Mesenchymal stem cell (in vitro differentiated cells and primary cell): ENCODE data around the gene HESX1.

Source experiments
- DNase-seq: peaks from one replicate; pipeline ENCODE4 v3.0.0-alpha.2; 2013
- H2AFZ ChIP-seq: one replicate; pipeline ENCODE4 v1.6.1; 2013; ENCODE audit warnings: low read depth, mild to moderate bottlenecking, control low read depth, inconsistent platforms, low read length, moderate library complexity
- H2AK5ac ChIP-seq: 2 replicates; pipeline ENCODE4 v1.6.1; 2013; ENCODE audit warnings: low read length, moderate library complexity, mild to moderate bottlenecking, inconsistent platforms; ENCODE audit not compliant: severe bottlenecking
- H2BK120ac ChIP-seq: one replicate; pipeline ENCODE4 v1.6.1; 2013; ENCODE audit warnings: low read depth, mild to moderate bottlenecking, inconsistent platforms, low read length, moderate library complexity
- H2BK12ac ChIP-seq, 2 experiments: one replicate each; pipeline ENCODE4 v1.6.1; 2013; ENCODE audit warnings: inconsistent platforms in 2 of 2, low read length in 2 of 2, mild to moderate bottlenecking in 2 of 2, moderate library complexity in 2 of 2, control low read depth in 1 of 2
- H2BK15ac ChIP-seq: one replicate; pipeline ENCODE4 v1.6.1; 2013; ENCODE audit warnings: mild to moderate bottlenecking, low read depth, inconsistent platforms; ENCODE audit not compliant: poor library complexity, severe bottlenecking
- H2BK5ac ChIP-seq: 2 replicates; pipeline ENCODE4 v1.6.1; 2013; ENCODE audit warnings: low read depth, mild to moderate bottlenecking, low read length, control low read depth, inconsistent platforms; ENCODE audit not compliant: poor library complexity, severe bottlenecking
- H3K14ac ChIP-seq, 2 experiments: one replicate each; pipeline ENCODE4 v1.6.1; 2013; ENCODE audit warnings: inconsistent platforms in 2 of 2, low read length in 2 of 2, control low read depth in 1 of 2, mild to moderate bottlenecking in 1 of 2, moderate library complexity in 1 of 2
- H3K18ac ChIP-seq, 2 experiments: one replicate each; pipeline ENCODE4 v1.6.1; 2013; ENCODE audit warnings: inconsistent platforms in 2 of 2, low read length in 2 of 2, control low read depth in 1 of 2, low read depth in 1 of 2, mild to moderate bottlenecking in 1 of 2
- H3K23ac ChIP-seq, 2 experiments: one replicate each; pipeline ENCODE4 v1.6.1; 2013; ENCODE audit warnings: inconsistent platforms in 2 of 2, low read length in 2 of 2, mild to moderate bottlenecking in 2 of 2, moderate library complexity in 2 of 2, control low read depth in 1 of 2
- H3K27ac ChIP-seq: 2 replicates; pipeline ENCODE4 v1.5.1; 2013; ENCODE audit warnings: mild to moderate bottlenecking, moderate library complexity, low read length, control low read depth, inconsistent platforms; ENCODE audit not compliant: poor library complexity, severe bottlenecking
- H3K27me3 ChIP-seq, 2 experiments: 2 replicates each; pipeline versions ENCODE4 v1.6.1 to v1.7.0; 2013; ENCODE audit warnings: low read length in 2 of 2, mild to moderate bottlenecking in 2 of 2, moderate library complexity in 2 of 2, control low read depth in 1 of 2, inconsistent platforms in 1 of 2; ENCODE audit not compliant: control insufficient read depth in 1 of 2, insufficient read depth in 1 of 2
- H3K36me3 ChIP-seq, 2 experiments: 2 replicates each; pipeline versions ENCODE4 v1.6.1 to v1.7.0; 2013; ENCODE audit warnings: low read length in 2 of 2, control low read depth in 1 of 2, inconsistent platforms in 1 of 2, low read depth in 1 of 2, mild to moderate bottlenecking in 1 of 2; ENCODE audit not compliant: insufficient read depth in 2 of 2, control insufficient read depth in 1 of 2
- H3K4ac ChIP-seq, 2 experiments: one replicate each; pipeline ENCODE4 v1.6.1; 2013; ENCODE audit warnings: inconsistent platforms in 2 of 2, low read length in 2 of 2, mild to moderate bottlenecking in 2 of 2, moderate library complexity in 2 of 2, control low read depth in 1 of 2, low read depth in 1 of 2
- H3K4me1 ChIP-seq: 2 replicates; pipeline ENCODE4 v1.6.1; 2013; ENCODE audit warnings: low read depth, low read length, control low read depth; ENCODE audit not compliant: control insufficient read depth, insufficient read depth
- H3K4me2 ChIP-seq: 2 replicates; pipeline ENCODE4 v1.6.1; 2013; ENCODE audit warnings: low read length, mild to moderate bottlenecking, inconsistent platforms; ENCODE audit not compliant: poor library complexity, severe bottlenecking
- H3K4me3 ChIP-seq, 2 experiments: 2 replicates each; pipeline versions ENCODE4 v1.5.1 to v1.7.0; 2013; ENCODE audit warnings: low read length in 2 of 2, mild to moderate bottlenecking in 2 of 2, control low read depth in 1 of 2, low read depth in 1 of 2; ENCODE audit not compliant: insufficient read depth in 1 of 2
- H3K79me1 ChIP-seq: replicated peaks from 2 replicates; pipeline ENCODE4 v1.6.1; 2013; ENCODE audit warnings: mild to moderate bottlenecking, control low read depth, low read length, inconsistent platforms; ENCODE audit not compliant: poor library complexity, severe bottlenecking
- H3K9ac ChIP-seq: 2 replicates; pipeline ENCODE4 v1.7.0; 2013; ENCODE audit warnings: mild to moderate bottlenecking, low read length, moderate library complexity
- H3K9me3 ChIP-seq: 2 replicates; pipeline ENCODE4 v1.7.0; 2013; ENCODE audit warnings: mild to moderate bottlenecking, low read length; ENCODE audit not compliant: control insufficient read depth
- H4K8ac ChIP-seq: one replicate; pipeline ENCODE4 v1.6.1; 2013; ENCODE audit warnings: inconsistent platforms, mild to moderate bottlenecking, low read length, moderate library complexity
- H4K91ac ChIP-seq: one replicate; pipeline ENCODE4 v1.6.1; 2013; ENCODE audit warnings: mild to moderate bottlenecking, low read length, inconsistent platforms
- WGBS: methylation state at CpG from one replicate; pipeline ENCODE4 v1.1.7; 2013; ENCODE audit warnings: mixed read lengths; 5-methylcytosine and 5-hydroxymethylcytosine counted together

The HESX1 gene

GRCh38 chr3:57224856-57225255 is 25.1 kb upstream of the HESX1 start:
- 27% methylated on average over 1 of the region's 4 CpGs for WGBS
- no peak overlapping the region for H2BK15ac ChIP-seq
- H3K9ac ChIP-seq = peak overlapping the region; percentile 57
- DNase-seq = no peak
- no peak overlapping the region for H2AFZ ChIP-seq
- H3K9me3 ChIP-seq = no peaks in the 10 kb centered on the region
- H3K23ac ChIP-seq = no peak overlapping the region
- no peak overlapping the region for H4K91ac ChIP-seq
- H3K4me1 ChIP-seq = peaks cover 4% of the 10 kb centered on the region
- H3K27me3 ChIP-seq = no peaks in the 10 kb centered on the region
- no peaks in the 10 kb centered on the region for H3K36me3 ChIP-seq
- H3K18ac ChIP-seq = no peak overlapping the region
- no peak overlapping the region for H2BK120ac ChIP-seq
- H3K79me1 ChIP-seq = no peaks in the 10 kb centered on the region
- no peak overlapping the region for H2BK12ac ChIP-seq
- no peak overlapping the region for H3K4ac ChIP-seq
- no peak overlapping the region for H3K4me3 ChIP-seq
- H3K4me2 ChIP-seq = no peak overlapping the region
- H2BK5ac ChIP-seq = no peak overlapping the region
- H3K27ac ChIP-seq = no peak overlapping the region
- no peak overlapping the region for H3K14ac ChIP-seq
- H4K8ac ChIP-seq = no peak overlapping the region
- no peak overlapping the region for H2AK5ac ChIP-seq

- H3K4me2 ChIP-seq = no peak overlapping the region
These were observed 22.1 kb upstream of the HESX1 start for GRCh38 chr3:57221883-57222282.

GRCh38 chr3:57206423-57206822 is 6.6 kb upstream of the HESX1 start:
- H3K27me3 ChIP-seq = no peaks in the 10 kb centered on the region
- no peak overlapping the region for H3K4ac ChIP-seq
- no peak overlapping the region for H2BK15ac ChIP-seq
- H3K4me3 ChIP-seq = no peak overlapping the region
- no peak overlapping the region for H3K14ac ChIP-seq
- WGBS = 96% methylated on average over 2 of the region's 2 CpGs
- H3K27ac ChIP-seq = no peak overlapping the region
- no peak overlapping the region for H4K8ac ChIP-seq
- H2AK5ac ChIP-seq = no peak overlapping the region
- H3K23ac ChIP-seq = no peak overlapping the region
- no peak overlapping the region for H3K18ac ChIP-seq
- no peaks in the 10 kb centered on the region for H3K36me3 ChIP-seq
- no peak overlapping the region for H3K4me2 ChIP-seq
- no peaks in the 10 kb centered on the region for H3K9me3 ChIP-seq
- no peaks in the 10 kb centered on the region for H3K4me1 ChIP-seq
- no peak overlapping the region for H2BK120ac ChIP-seq
- no peak overlapping the region for H2AFZ ChIP-seq
- H3K9ac ChIP-seq = no peak overlapping the region
- no peak overlapping the region for H4K91ac ChIP-seq
- no peak overlapping the region for H2BK5ac ChIP-seq
- H2BK12ac ChIP-seq = no peak overlapping the region
- no peaks in the 10 kb centered on the region for H3K79me1 ChIP-seq
- no peak for DNase-seq

More at GRCh38 chr3:57221883-57222282, 22.1 kb upstream of the HESX1 start:
- no peak overlapping the region for H3K4me3 ChIP-seq
- no peaks in the 10 kb centered on the region for H3K27me3 ChIP-seq
- DNase-seq = peak; percentile 54
- no peak overlapping the region for H2BK15ac ChIP-seq
- H2AFZ ChIP-seq = no peak overlapping the region
- H4K8ac ChIP-seq = no peak overlapping the region
- 67% methylated on average over 1 of the region's 2 CpGs for whole genome bisulfite sequencing
- no peaks in the 10 kb centered on the region for H3K4me1 ChIP-seq
- H2BK5ac ChIP-seq = no peak overlapping the region
- no peak overlapping the region for H2BK12ac ChIP-seq
- no peaks in the 10 kb centered on the region for H3K9me3 ChIP-seq
- H3K27ac ChIP-seq = no peak overlapping the region
- no peak overlapping the region for H3K18ac ChIP-seq
- H3K36me3 ChIP-seq = no peaks in the 10 kb centered on the region
- H4K91ac ChIP-seq = no peak overlapping the region
- no peak overlapping the region for H3K14ac ChIP-seq
- no peak overlapping the region for H3K4ac ChIP-seq
- no peak overlapping the region for H2BK120ac ChIP-seq
- no peak overlapping the region for H3K23ac ChIP-seq
- no peak overlapping the region for H3K9ac ChIP-seq
- no peaks in the 10 kb centered on the region for H3K79me1 ChIP-seq
- H2AK5ac ChIP-seq = no peak overlapping the region

- H3K27me3 ChIP-seq = no peaks in the 10 kb centered on the region
- H3K14ac ChIP-seq = no peak overlapping the region
- H2BK12ac ChIP-seq = no peak overlapping the region
- H3K4ac ChIP-seq = no peak overlapping the region
- H4K91ac ChIP-seq = no peak overlapping the region
- no peak overlapping the region for H3K4me2 ChIP-seq
- H3K27ac ChIP-seq = no peak overlapping the region
- 95% methylated on average over 4 of the region's 4 CpGs for WGBS
- H3K18ac ChIP-seq = no peak overlapping the region
- DNase-seq = no peak
- H4K8ac ChIP-seq = no peak overlapping the region
- no peaks in the 10 kb centered on the region for H3K4me1 ChIP-seq
- H3K4me3 ChIP-seq = no peak overlapping the region
- no peak overlapping the region for H2BK5ac ChIP-seq
- no peak overlapping the region for H2BK120ac ChIP-seq
- H3K23ac ChIP-seq = no peak overlapping the region
- no peak overlapping the region for H2AK5ac ChIP-seq
- no peaks in the 10 kb centered on the region for H3K9me3 ChIP-seq
- H2BK15ac ChIP-seq = no peak overlapping the region
- H3K79me1 ChIP-seq = no peaks in the 10 kb centered on the region
- no peak overlapping the region for H2AFZ ChIP-seq
- no peaks in the 10 kb centered on the region for H3K36me3 ChIP-seq
- H3K9ac ChIP-seq = no peak overlapping the region
These were observed 5.1 kb downstream of the HESX1 start for GRCh38 chr3:57194641-57195040.
